Gastrocnemius medialis (tissue), 4 donors: ENCODE data around the gene ZBTB7C. TPM values are rescaled to one million over a fixed set of nuclear protein-coding genes. Genes with fewer than 3 reads are reported as not detected.

ENCODE experiments used
- ATAC-seq, 2 donors: fragments of 150-250 bp; one replicate each; pipeline ENCODE4 v1.9.1; 2016
- DNase-seq, 2 donors: peaks; one replicate each; pipeline ENCODE4 v3.0.0-alpha.2; 2019
- H3K27ac ChIP-seq, 4 donors: fragments of 200-600 bp; sonication (generic); 1 replicate in 1 of 4; 2 replicates in 3 of 4; pipeline ENCODE4 v1.5.1; 2016 to 2018; ENCODE audit warnings: mild to moderate bottlenecking in 2 of 4, moderate library complexity in 1 of 4
- H3K27me3 ChIP-seq, 3 donors: fragments of 200-600 bp; sonication (generic) in 2 of 3; 1 replicate in 1 of 3; 2 replicates in 2 of 3; pipeline versions ENCODE4 v1.5.1 to v1.6.0; 2016 to 2019; ENCODE audit warnings: mild to moderate bottlenecking in 1 of 3, moderate library complexity in 1 of 3
- H3K36me3 ChIP-seq, 2 donors: fragments of 200-600 bp; sonication (generic) in 1 of 2; one replicate each; pipeline ENCODE4 v1.5.1; 2017 to 2018
- H3K4me1 ChIP-seq, 2 donors: fragments of 200-600 bp; sonication (generic) in 1 of 2; one replicate each; pipeline ENCODE4 v1.5.1; 2016 to 2017; ENCODE audit warnings: mild to moderate bottlenecking in 2 of 2
- H3K4me3 ChIP-seq, 4 donors: fragments of 200-600 bp; sonication (generic) in 3 of 4; 1 replicate in 1 of 4; 2 replicates in 3 of 4; pipeline ENCODE4 v1.5.1; 2016 to 2019; ENCODE audit warnings: mild to moderate bottlenecking in 2 of 4
- H3K9me3 ChIP-seq, 3 donors: fragments of 200-600 bp; sonication (generic) in 2 of 3; 1 replicate in 1 of 3; 2 replicates in 2 of 3; pipeline ENCODE4 v1.5.1; 2016 to 2019
- CTCF ChIP-seq, 5 experiments: fragments of 450-650 bp in 3 of 5; fragments of 200-600 bp in 2 of 5; sonication (generic) in 2 of 5; IDR thresholded peaks in 4 of 5; conservative IDR thresholded peaks in 1 of 5; 1 replicate in 4 of 5; 2 replicates in 1 of 5; pipeline ENCODE4 v1.5.1; 2016 to 2019; ENCODE audit warnings: antibody characterized with exemption in 5 of 5, mild to moderate bottlenecking in 3 of 5, moderate library complexity in 3 of 5
- POLR2A ChIP-seq, 2 donors: fragments of 450-650 bp; IDR thresholded peaks; one replicate each; pipeline ENCODE4 v1.6.1; 2017; ENCODE audit warnings: antibody characterized with exemption in 2 of 2, mild to moderate bottlenecking in 2 of 2, moderate library complexity in 2 of 2
- in situ Hi-C, 4 donors: fragments of 200-750 bp; cut with MboI; loops; one replicate each; pipeline versions ENCODE4 v1.15.0 to v1.8.0; 2017; ENCODE audit warnings: low sequenced_read_pairs in 4 of 4
- intact Hi-C: fragments of 100-400 bp; cut with DNase I; formaldehyde crosslinking; loops from one replicate; pipeline ENCODE4 v1.15.1; 2023; ENCODE audit warnings: low total_unique reads
- total RNA-seq, 4 donors: library from RNA; depleted of rRNA; stranded (reverse); fragments of >200 nt; gene quantifications; one replicate each; pipeline versions ENCODE4 v1.1.0 to v1.2.3, GENCODE V29; 2016

Gene ZBTB7C
- total RNA-seq, 4 donors from 2014 or later, result 0.53 to 12.3 (median 1.1) TPM

GRCh38 chr18:48034651-48035555, 374.3 kb downstream of the ZBTB7C start:
- no peak for ATAC-seq
- no peaks in the 10 kb centered on the region for H3K4me1 ChIP-seq
- intact Hi-C loops, result no loop called here
- DNase-seq, result no peak
- no peak overlapping the region for H3K4me3 ChIP-seq
- H3K9me3 ChIP-seq, result no peaks in the 10 kb centered on the region
- no peak for TF ChIP-seq POLR2A (IDR thresholded peaks at IDR 0.05)
- TF ChIP-seq CTCF (IDR thresholded peaks at IDR 0.05 in 4 of 5, conservative IDR thresholded peaks at IDR 0.05 in 1 of 5), result no peak
- H3K27ac ChIP-seq, result no peak overlapping the region
- in situ Hi-C loops, result loop anchor here (5.0 to 10.0 kb wide), 3 partner anchors 310 to 410 kb away; no protein-coding TSS in a partner anchor
- no peaks in the 10 kb centered on the region for H3K27me3 ChIP-seq
- H3K36me3 ChIP-seq, result no peaks in the 10 kb centered on the region

- ATAC-seq (no peak), DNase-seq (no peak)
- no peak for TF ChIP-seq POLR2A (IDR thresholded peaks at IDR 0.05)
- TF ChIP-seq CTCF (IDR thresholded peaks at IDR 0.05 in 4 of 5, conservative IDR thresholded peaks at IDR 0.05 in 1 of 5), result no peak
- H3K27ac ChIP-seq, result no peak overlapping the region
- H3K9me3 ChIP-seq, result no peaks in the 10 kb centered on the region
- H3K4me1 ChIP-seq, result no peaks in the 10 kb centered on the region
- no peaks in the 10 kb centered on the region for H3K27me3 ChIP-seq
- intact Hi-C loops, result no loop called here
- H3K36me3 ChIP-seq, result no peaks in the 10 kb centered on the region
- in situ Hi-C loops, result loop anchor here (5.0 to 10.0 kb wide), 3 partner anchors 311 to 411 kb away; no protein-coding TSS in a partner anchor
- no peak overlapping the region for H3K4me3 ChIP-seq
These were observed 375.2 kb downstream of the ZBTB7C start for GRCh38 chr18:48033790-48034650.

- H3K36me3 ChIP-seq, result no peaks in the 10 kb centered on the region
- no peak overlapping the region for H3K27ac ChIP-seq
- no peaks in the 10 kb centered on the region for H3K4me1 ChIP-seq
- no peaks in the 10 kb centered on the region for H3K27me3 ChIP-seq
- no peak overlapping the region for H3K4me3 ChIP-seq
- H3K9me3 ChIP-seq, result no peaks in the 10 kb centered on the region
- intact Hi-C loops (no loop called here), in situ Hi-C loops (loop anchor here (5.0 to 10.0 kb wide), 3 partner anchors 312 to 412 kb away; no protein-coding TSS in a partner anchor)
- ATAC-seq, result no peak
- no peak for DNase-seq
- TF ChIP-seq POLR2A (IDR thresholded peaks at IDR 0.05) (no peak), CTCF (IDR thresholded peaks at IDR 0.05 in 4 of 5, conservative IDR thresholded peaks at IDR 0.05 in 1 of 5) (no peak)
These were observed 376.1 kb downstream of the ZBTB7C start for GRCh38 chr18:48032876-48033789.

GRCh38 chr18:48031641-48032040, 377.5 kb downstream of the ZBTB7C start:
- DNase-seq (no peak), ATAC-seq (no peak)
- intact Hi-C loops, result loop anchor here (1.0 kb wide), 1 partner anchor 415 kb away; no protein-coding TSS in a partner anchor
- TF ChIP-seq POLR2A (IDR thresholded peaks at IDR 0.05), result no peak
- no peak for TF ChIP-seq CTCF (IDR thresholded peaks at IDR 0.05 in 4 of 5, conservative IDR thresholded peaks at IDR 0.05 in 1 of 5)
- in situ Hi-C loops, result loop anchor here (5.0 to 10.0 kb wide), 3 partner anchors 313 to 413 kb away; no protein-coding TSS in a partner anchor
- Histone ChIP-seq H3K4me3 (no peak overlapping the region), H3K9me3 (no peaks in the 10 kb centered on the region), H3K27ac (no peak overlapping the region), H3K36me3 (no peaks in the 10 kb centered on the region), H3K27me3 (no peaks in the 10 kb centered on the region), H3K4me1 (no peaks in the 10 kb centered on the region)
